PC-3 (cell line): ENCODE measurements around the gene CADPS2.

Source experiments
- EZH2 ChIP-seq: fragments of 300-600 bp; sonication (generic); IDR thresholded peaks from one replicate; pipeline ENCODE4 v1.6.1; 2017; ENCODE audit warnings: antibody characterized with exemption, mild to moderate bottlenecking, low read length; ENCODE audit not compliant: unreplicated experiment
- TF ChIP-seq, protein P1 (sequence below): fragments of 300-600 bp; sonication (generic); conservative IDR thresholded peaks from 2 replicates; pipeline ENCODE4 v1.5.1; 2017; ENCODE audit warnings: antibody characterized with exemption, low read depth, mild to moderate bottlenecking, low read length

DNA sequence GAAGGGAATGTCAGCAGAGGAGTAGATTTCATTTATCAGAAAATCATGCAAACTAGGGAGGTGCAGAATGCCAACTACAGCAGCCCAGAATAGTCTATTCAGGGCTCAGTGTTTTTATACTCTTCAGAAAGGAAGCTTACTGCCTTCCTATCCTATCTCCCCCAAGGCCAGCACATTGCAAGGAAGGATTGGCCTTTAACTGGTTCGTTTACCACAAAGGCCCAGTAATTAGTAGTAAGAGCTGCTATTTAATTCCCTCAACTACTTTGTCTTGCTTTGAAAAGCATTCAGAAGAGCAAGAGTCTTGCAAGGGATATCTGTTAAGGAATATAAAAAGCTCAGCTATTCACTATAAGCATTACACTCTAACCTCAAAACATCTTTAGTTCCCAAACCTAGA is 97.1 kb downstream of the CADPS2 start:
- TF ChIP-seq, protein P1, sequence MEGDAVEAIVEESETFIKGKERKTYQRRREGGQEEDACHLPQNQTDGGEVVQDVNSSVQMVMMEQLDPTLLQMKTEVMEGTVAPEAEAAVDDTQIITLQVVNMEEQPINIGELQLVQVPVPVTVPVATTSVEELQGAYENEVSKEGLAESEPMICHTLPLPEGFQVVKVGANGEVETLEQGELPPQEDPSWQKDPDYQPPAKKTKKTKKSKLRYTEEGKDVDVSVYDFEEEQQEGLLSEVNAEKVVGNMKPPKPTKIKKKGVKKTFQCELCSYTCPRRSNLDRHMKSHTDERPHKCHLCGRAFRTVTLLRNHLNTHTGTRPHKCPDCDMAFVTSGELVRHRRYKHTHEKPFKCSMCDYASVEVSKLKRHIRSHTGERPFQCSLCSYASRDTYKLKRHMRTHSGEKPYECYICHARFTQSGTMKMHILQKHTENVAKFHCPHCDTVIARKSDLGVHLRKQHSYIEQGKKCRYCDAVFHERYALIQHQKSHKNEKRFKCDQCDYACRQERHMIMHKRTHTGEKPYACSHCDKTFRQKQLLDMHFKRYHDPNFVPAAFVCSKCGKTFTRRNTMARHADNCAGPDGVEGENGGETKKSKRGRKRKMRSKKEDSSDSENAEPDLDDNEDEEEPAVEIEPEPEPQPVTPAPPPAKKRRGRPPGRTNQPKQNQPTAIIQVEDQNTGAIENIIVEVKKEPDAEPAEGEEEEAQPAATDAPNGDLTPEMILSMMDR: no peak
- TF ChIP-seq EZH2: no peak
